ENCODE measurements around the gene CNTNAP1. TPM values are rescaled to one million over a fixed set of nuclear protein-coding genes. Genes with fewer than 3 reads are reported as not detected.
"Not testable (repeated sequence)": the region's sequence is repeated elsewhere in the genome, so short reads cannot be mapped to it uniquely, and the experiment has no call there.

The CNTNAP1 gene
- polyA plus RNA-seq, 1 experiment: 53.7 TPM

- H3K9me3 ChIP-seq (ENCODE audit: control insufficient read depth, insufficient read depth, low read length): no peaks in the 10 kb centered on the region; the same call in 1 of the 2 replicates
- TF ChIP-seq CTCF (IDR thresholded peaks at IDR 0.05; ENCODE audit: low read depth, low read length): no peak
- ChIA-PET CTCF (no interaction called here), POLR2A (interaction anchor here (0.6 kb wide), 1 partner anchor 436 kb away, joined by 3 read pairs; no protein-coding TSS in a partner anchor)
- H3K27me3 ChIP-seq (ENCODE audit: control insufficient read depth, insufficient read depth, low read length): no peaks in the 10 kb centered on the region
- DNase-seq (ENCODE audit: low read depth, low spot score): no peak
- H3K4me3 ChIP-seq (ENCODE audit: low read depth, low read length): no peak overlapping the region
- no peak overlapping the region for H3K27ac ChIP-seq (ENCODE audit: low read depth, low read length)
Measured at GRCh38 chr17:42740699-42741098, 58.4 kb downstream of the CNTNAP1 start.

GRCh38 chr17:42742916-42743315, 60.6 kb downstream of the CNTNAP1 start:
- H3K27me3 ChIP-seq (ENCODE audit: control insufficient read depth, insufficient read depth, low read length); DNase-seq (ENCODE audit: low read depth, low spot score); H3K9me3 ChIP-seq (ENCODE audit: control insufficient read depth, insufficient read depth, low read length); H3K4me3 ChIP-seq (ENCODE audit: low read depth, low read length); H3K27ac ChIP-seq (ENCODE audit: low read depth, low read length): not testable (repeated sequence)
- ChIA-PET CTCF (interaction anchor here (0.6 to 1.6 kb wide), 4 partner anchors 21 to 264 kb away, joined by 3 to 9 read pairs (median 4); no protein-coding TSS in a partner anchor), POLR2A (interaction anchor here (0.7 kb wide), 1 partner anchor 82 kb away, joined by 5 read pairs; no protein-coding TSS in a partner anchor)

- no peak for DNase-seq (ENCODE audit: low read depth, low spot score)
- POLR2A ChIA-PET: interaction anchor here (0.6 kb wide), 1 partner anchor 351 kb away, joined by 4 read pairs; no protein-coding TSS in a partner anchor
- peak; percentile 32; the same call in 1 of the 2 replicates for TF ChIP-seq CTCF (IDR thresholded peaks at IDR 0.05; ENCODE audit: low read depth, low read length)
- Histone ChIP-seq H3K4me3 (ENCODE audit: low read depth, low read length) (peak overlapping the region; percentile 84), H3K9me3 (ENCODE audit: control insufficient read depth, insufficient read depth, low read length) (no peaks in the 10 kb centered on the region; the same call in 1 of the 2 replicates), H3K27ac (ENCODE audit: low read depth, low read length) (no peak overlapping the region), H3K27me3 (ENCODE audit: control insufficient read depth, insufficient read depth, low read length) (no peaks in the 10 kb centered on the region)
- CTCF ChIA-PET: interaction anchor here (0.6 to 1.6 kb wide), 4 partner anchors 8 to 165 kb away, joined by 3 to 9 read pairs (median 4); no protein-coding TSS in a partner anchor
Measured at GRCh38 chr17:42743595-42744282, 61.4 kb downstream of the CNTNAP1 start.

GRCh38 chr17:42744283-42744805, 62.0 kb downstream of the CNTNAP1 start:
- TF ChIP-seq CTCF (IDR thresholded peaks at IDR 0.05; ENCODE audit: low read depth, low read length): no peak
- ChIA-PET POLR2A (no interaction called here), CTCF (interaction anchor here (0.8 kb wide), 1 partner anchor 76 kb away, joined by 4 read pairs; no protein-coding TSS in a partner anchor)
- peak overlapping the region; percentile 78 for H3K27ac ChIP-seq (ENCODE audit: low read depth, low read length)
- no peak for DNase-seq (ENCODE audit: low read depth, low spot score)
- H3K9me3 ChIP-seq (ENCODE audit: control insufficient read depth, insufficient read depth, low read length): no peaks in the 10 kb centered on the region; the same call in 1 of the 2 replicates
- peak overlapping the region; percentile 84 for H3K4me3 ChIP-seq (ENCODE audit: low read depth, low read length)
- no peaks in the 10 kb centered on the region for H3K27me3 ChIP-seq (ENCODE audit: control insufficient read depth, insufficient read depth, low read length)

GRCh38 chr17:42744806-42745617, 62.7 kb downstream of the CNTNAP1 start, which contains the start of gene EZH1:
Gene EZH1, minus strand, starts transcription at chr17:42745040. Its CDS starts 16,099 bp downstream, at chr17:42728941.
- H3K4me3 ChIP-seq (ENCODE audit: low read depth, low read length): peak within 1 kb of the TSS; percentile 84
- no peaks in the 10 kb centered on the region; the same call in 1 of the 2 replicates for H3K9me3 ChIP-seq (ENCODE audit: control insufficient read depth, insufficient read depth, low read length)
- CTCF ChIA-PET: no interaction called here
- peak; percentile 61 for DNase-seq (ENCODE audit: low read depth, low spot score)
- TF ChIP-seq CTCF (IDR thresholded peaks at IDR 0.05; ENCODE audit: low read depth, low read length): no peak
- H3K27me3 ChIP-seq (ENCODE audit: control insufficient read depth, insufficient read depth, low read length): no peaks in the 10 kb centered on the region
- H3K27ac ChIP-seq (ENCODE audit: low read depth, low read length): peak within 1 kb of the TSS; percentile 78
- POLR2A ChIA-PET: no interaction called here

Data from AG04450 (cell line).